GM18502 (cell line): ENCODE data around the gene CHMP1A.
A peak's percentile ranks its signal among the peaks of the same experiment; 100 is the strongest.
"Not testable (repeated sequence)": the region's sequence is repeated elsewhere in the genome, so short reads cannot be mapped to it uniquely, and the experiment has no call there.

ENCODE experiments used
- ATAC-seq: cut with Tn5 transposase; IDR thresholded peaks from one replicate; pipeline ENCODE4 v1.9.1; 2021; ENCODE audit warnings: mild to moderate bottlenecking; ENCODE audit not compliant: unreplicated experiment, poor library complexity

CHMP1A gene

DNA sequence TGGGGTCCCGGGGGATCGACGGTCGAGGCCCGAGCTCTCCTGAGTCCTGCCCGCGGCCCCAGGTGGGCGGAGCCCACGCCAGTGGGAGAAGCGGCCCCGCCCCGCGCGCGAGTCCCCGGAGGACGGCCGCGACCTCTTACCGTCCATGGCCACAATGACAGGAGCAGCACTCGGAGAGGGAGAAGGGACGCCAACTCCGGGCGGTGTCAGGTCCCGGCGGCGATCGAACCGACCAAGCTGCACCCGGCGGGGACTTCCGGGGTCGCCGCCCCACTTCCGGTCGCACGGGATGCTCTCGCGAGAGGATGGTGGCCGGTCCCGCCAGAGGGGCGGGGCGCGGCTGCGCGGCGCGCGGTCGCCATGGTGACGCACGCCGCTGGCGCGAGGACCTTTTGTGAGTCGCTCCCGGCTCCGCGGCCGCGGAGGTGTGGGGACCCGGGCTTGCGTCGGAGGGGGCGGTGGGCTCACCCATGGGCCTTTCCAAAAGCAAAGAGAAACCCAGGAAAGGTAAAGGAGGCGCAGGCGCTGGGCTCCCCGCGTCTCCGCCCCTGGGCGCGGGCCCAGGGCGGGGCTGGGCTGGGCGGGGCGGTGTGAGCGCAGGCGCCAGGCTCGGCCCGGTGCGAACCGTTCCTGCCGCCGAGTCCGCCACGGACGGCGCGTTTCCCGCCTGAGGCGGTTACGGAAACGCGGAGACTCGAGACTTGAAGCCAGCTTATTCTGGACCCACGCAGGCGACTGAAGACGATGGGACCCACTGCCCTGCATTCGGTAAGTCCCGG lies at the start of gene CHMP1A, which contains the start of gene SPATA33:
Gene CHMP1A (minus strand): TSS at position 267 of the 779 bp plus-strand sequence. CDS start 120 bp downstream, at position 147.
Gene SPATA33 (plus strand): TSS at position 395 of the 779 bp plus-strand sequence. CDS start 76 bp downstream, at position 471.
- peak; percentile 89 for ATAC-seq

DNA sequence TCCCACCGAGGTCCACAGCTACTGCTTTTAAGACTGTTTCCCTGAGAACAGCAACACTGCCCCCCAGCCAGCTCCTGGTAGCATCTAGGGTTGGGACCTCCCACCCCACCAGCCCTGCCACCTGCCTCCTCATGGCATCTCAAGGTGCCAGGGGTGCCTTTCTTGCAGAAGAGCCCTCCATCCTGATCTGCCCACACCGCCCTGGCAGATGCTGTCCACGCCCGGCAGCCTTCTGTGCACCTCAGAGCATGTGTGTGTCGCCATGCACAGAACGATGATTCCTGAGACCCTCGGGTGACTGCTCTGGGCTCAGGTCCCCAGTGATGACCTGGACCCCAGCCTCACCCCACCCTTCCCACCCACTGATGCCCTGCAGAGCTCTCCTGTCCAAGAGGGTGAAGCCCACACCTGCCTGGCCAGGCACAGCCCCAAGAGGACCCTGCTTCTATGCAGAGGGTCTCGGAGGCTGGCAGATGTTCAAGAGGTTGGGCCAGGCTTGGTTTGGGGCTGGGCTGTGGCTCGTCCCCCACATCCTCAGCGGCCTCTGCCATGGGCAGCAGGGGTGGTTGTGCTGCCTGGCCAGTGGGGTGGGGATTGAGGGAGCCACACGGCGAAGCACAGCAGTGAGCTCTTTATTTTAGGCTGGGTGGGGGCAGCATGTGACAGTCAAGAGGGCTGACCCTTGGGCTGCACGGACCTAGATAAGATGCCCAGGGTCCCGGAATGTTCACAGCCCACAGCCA lies 49.2 kb upstream of the CHMP1A start:
- no peak for ATAC-seq

DNA sequence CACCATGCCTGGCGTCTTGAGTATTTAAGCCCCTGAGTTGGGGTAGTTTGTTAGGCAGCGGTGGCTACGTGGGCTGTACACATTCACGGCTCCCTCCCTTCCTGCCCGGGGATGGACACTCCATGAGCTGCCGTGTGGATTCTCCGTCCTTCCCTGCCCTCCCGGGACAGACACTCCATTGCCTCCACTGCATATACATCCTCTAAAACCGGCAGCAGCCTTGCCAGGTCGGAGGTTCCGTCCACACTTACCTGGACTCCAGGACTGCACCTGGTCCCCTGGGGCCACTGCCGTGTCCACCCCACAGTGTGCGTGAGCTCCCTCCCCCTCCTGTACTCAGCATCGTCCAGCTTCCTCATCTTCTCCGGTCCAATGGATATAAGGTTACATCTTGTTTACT lies 47.5 kb upstream of the CHMP1A start:
- no peak for ATAC-seq

DNA sequence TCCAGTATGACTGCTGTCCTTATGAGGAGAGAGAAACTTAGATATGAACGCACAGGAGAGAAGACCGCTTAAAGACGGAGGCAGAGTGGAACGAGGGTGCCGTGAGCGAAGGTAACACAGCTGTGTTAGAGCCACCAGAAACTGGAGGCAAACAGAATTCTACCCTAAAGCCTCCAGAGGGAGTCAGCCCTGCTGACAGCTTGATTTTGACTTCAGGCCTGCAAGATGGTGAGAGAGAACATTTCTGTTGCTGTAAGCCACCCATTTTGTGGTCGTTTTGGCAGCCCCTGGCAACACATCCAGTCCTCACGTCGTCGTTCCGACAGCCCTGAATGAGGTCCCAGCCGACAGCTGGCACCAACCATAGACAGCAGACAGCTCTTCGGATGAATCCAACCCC lies 46.8 kb upstream of the CHMP1A start:
- no peak for ATAC-seq

- ATAC-seq = peak; percentile 74
Observed at GRCh38 chr16:89701425-89702406, 44.2 kb upstream of the CHMP1A start, which contains the start of gene SPATA2L. SPATA2L (minus strand) TSS chr16:89701705; CDS start chr16:89701232, 473 bp downstream.

- no peak for ATAC-seq
Observed at GRCh38 chr16:89700649-89701424, 43.3 kb upstream of the CHMP1A start.

GRCh38 chr16:89700100-89700648 lies 42.7 kb upstream of the CHMP1A start:
- peak; percentile 56 for ATAC-seq

GRCh38 chr16:89699629-89700099 lies 42.2 kb upstream of the CHMP1A start:
- ATAC-seq = not testable (repeated sequence)

DNA sequence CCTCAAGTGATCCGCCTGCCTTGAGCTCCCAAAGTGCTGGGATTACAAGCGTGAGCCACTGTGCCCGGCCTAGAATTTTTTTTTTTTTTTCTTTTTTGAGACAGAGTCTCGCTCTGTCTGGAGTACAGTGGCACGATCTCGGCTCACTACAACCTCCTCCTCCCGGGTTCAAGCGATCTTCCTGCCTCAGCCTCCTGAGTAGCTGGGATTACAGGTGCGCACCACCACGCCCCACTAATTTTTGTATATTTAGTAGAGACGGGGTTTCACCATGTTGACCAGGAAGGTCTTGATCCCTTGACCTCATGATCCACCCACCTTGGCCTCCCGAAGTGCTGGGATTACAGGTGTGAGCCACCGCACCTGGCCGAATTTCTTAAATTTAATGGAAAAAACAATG lies 41.2 kb upstream of the CHMP1A start:
- not testable (repeated sequence) for ATAC-seq

DNA sequence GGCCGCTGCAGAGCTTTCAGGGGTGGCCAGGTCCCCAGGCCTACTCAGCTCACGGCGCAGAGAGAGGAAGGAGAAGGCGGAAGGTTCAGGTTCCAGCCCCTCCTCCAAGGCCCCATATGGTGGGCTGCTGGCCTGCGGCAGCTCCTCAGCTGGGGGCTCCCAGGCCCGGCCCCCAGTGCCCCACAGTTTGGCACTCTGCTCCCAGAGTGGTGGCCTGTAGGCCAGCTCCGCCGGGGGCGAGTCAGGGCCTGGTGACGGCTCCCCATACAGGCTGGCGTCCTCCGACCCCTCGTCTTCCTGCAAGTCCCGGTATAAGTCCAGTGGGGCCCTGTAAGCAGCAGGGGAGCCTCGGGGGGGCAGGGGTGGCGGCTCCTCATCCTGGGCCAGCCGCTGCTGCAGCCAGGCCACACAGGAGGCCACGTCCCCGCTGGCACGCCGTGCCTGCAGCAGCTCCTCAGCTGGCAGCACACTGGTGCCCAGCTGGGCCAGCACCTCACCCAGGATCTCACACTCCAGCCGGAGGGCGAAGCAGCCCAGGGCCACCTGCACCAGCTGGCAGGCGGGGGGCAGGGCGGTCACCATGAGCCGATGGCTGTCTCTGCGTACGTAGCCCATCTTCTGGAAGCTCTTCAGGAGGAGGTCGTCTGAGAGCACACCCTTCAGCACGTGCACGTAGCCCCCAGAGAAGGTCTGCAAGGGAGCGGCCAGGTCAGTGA lies 40.3 kb upstream of the CHMP1A start:
- no peak for ATAC-seq

GRCh38 chr16:89697161-89697615 lies 39.7 kb upstream of the CHMP1A start:
- ATAC-seq = no peak

GRCh38 chr16:89696670-89697128 lies 39.2 kb upstream of the CHMP1A start:
- ATAC-seq = no peak

DNA sequence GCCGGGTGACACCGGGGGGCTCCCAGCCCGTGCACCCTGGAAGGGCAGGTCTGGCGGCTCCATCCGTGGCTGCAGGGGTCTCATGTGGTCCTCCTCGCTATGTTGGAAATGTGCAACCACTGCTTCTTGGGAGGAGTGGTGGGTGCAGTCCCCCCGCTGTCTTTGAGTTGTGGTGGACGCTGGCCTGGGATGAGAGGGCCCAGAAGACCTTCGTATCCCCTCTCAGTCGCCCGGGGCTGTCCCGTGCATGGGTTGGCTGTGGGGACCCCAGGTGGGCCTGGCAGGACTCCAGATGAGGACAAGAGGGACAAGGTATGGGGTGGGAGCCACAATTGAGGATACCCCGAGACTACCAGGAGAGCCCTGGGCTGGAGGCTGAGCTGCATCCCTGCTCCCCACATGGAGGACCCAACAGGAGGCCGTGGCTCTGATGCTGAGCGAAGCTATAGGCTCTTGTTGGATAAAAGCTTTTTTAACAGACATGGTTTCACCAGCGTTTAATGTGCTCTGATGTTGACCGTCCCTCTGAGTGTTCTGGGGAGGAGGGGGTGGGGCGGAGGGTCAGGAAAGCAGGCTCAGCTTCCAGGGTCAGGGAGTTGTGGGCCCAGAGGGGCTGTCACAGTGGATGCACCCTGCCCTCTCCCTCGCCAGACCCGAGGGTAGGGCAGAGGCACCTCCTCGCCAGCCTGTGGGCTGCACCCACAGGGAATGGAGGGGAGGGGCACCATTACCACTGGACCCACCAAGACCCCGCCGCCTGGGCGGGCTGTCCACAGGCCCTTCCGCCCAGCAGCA lies 38.6 kb upstream of the CHMP1A start:
- ATAC-seq = no peak

DNA sequence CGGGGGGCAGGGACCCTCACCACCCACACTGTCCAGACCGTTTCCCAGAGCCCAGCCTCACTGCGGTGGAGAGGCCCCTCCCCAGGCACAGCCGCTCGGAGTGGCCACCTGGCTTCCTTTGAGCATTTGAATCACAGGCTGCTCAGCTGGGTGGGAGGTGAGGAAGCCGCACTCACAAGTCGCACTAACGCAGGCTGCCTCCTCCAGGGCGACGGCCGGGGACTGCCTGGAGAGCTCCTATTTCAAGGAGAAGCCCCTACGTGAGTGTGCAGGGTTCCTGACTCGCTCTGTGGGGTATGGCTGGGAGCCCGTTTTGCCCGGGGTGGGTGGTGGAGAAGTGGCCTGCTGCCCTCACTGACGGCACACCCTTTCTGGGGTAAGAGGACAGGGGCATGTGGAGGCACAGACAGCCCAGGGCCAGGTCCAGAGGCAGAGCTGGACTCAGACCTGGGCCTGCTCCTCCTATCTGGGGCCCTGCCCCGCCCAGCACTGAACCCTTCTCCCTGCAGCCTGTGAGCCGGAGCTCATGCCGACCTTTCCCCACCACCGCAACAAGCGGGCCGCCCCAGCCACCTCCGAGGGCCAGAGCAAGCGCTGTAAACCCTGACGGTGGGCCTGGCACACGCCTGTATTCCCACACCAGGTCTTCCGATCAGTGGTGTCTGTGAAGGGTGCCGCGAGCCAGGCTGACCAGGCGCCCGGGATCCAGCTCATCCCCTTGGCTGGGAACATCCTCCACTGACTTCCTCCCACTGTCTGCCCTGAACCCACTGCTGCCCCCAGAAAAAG lies 37.8 kb upstream of the CHMP1A start:
- no peak for ATAC-seq

GRCh38 chr16:89694784-89695085 lies 37.2 kb upstream of the CHMP1A start:
- ATAC-seq = not testable (repeated sequence)

DNA sequence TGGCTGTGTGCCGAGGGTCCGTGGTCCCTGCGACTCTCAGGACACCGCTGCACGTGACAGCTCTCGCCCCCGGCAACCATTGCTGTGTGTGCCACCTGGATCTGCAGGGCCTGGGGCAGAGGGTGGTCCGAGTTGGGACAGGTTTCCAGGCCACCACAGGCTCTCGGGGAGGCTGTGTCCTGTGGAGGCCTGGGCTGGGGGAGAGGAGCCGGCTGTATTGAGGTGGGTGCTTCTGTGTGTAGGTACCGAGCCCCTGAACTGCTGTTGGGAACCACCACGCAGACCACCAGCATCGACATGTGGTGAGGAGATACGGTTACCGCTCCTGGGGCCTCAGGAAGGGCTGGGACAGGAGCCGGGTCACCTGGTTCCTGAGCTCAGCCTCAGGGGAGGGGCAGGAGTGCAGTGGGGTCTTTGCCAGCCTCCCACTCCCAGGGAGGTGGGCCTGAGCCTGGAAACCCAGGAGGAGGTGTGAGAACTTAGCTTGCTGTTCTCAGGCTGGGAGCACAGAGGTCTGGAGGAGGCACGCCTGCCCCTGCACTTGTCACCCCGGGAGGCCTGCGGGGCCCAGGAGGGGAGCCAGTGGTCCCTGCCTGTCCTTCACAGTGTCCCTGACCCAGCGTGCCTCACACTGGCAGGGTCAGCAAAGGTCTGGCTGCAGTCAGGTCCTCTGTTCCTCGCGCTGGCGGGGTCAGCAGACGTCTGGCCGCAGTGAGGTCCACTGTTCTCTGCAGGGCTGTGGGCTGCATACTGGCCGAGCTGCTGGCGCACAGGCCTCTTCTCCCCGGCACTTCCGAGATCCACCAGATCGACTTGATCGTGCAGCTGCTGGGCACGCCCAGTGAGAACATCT lies 36.6 kb upstream of the CHMP1A start:
- ATAC-seq = no peak
